ENCODE measurements around the gene MTA1.

DNA sequence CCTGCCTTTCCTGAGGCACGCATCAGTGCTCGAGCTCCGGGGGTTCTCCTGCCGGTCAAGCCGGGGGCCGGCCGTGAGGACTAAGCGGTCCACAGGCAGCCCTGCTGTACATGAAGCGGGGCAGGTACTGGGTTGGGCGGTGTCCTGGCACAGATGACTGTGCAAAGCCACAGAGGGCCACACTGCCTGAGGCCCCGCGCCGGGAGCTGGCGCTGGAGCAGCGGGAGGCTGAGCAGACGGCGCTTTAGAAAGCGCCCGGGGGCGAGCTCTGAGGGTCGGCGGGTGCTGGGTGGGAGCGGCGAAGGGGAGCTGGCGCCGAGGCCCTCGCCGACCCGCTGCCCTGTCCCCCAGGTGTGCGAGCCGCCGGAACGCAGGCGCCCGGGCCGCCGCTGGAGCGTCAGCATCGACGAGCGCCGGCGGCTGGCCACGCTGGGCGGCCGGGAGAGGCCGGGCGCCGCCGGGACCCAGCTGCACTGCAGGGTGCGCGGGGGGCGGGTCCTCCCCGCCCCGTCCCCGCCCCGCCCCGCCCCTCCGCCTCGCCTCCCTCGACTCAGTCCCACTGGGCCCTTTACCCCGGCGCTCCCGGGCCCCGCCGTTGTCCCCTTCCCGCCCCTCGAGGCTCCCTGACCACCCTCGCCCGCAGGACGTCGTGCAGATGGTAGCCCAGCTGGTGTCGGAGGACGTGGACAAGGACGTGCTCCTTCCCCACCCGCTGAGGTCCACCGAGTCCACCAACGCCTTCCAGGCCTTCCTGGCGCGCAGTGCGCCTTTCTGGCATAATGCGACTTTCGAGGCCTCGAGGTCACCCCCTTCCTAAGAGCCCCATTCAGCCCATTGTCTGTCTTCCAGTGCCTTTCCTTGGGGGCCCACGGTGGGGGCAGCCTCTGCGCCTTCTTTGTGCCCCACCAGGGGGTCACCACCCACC is 8.3 kb upstream of the MTA1 start:
- TF ChIP-seq, protein P1, sequence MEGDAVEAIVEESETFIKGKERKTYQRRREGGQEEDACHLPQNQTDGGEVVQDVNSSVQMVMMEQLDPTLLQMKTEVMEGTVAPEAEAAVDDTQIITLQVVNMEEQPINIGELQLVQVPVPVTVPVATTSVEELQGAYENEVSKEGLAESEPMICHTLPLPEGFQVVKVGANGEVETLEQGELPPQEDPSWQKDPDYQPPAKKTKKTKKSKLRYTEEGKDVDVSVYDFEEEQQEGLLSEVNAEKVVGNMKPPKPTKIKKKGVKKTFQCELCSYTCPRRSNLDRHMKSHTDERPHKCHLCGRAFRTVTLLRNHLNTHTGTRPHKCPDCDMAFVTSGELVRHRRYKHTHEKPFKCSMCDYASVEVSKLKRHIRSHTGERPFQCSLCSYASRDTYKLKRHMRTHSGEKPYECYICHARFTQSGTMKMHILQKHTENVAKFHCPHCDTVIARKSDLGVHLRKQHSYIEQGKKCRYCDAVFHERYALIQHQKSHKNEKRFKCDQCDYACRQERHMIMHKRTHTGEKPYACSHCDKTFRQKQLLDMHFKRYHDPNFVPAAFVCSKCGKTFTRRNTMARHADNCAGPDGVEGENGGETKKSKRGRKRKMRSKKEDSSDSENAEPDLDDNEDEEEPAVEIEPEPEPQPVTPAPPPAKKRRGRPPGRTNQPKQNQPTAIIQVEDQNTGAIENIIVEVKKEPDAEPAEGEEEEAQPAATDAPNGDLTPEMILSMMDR (conservative IDR thresholded peaks at IDR 0.05; ENCODE audit: low read length): no peak
- no peak for TF ChIP-seq EZH2phosphoT487 (IDR thresholded peaks at IDR 0.05; ENCODE audit: borderline replicate concordance, low read depth, low read length)

Measured in OCI-LY7 (cell line).